Kidney capillary endothelial cell (primary cell): ENCODE results near the gene ANKRD16.
A peak's percentile ranks its signal among the peaks of the same experiment; 100 is the strongest.
"Not testable (repeated sequence)": the region's sequence is repeated elsewhere in the genome, so short reads cannot be mapped to it uniquely, and the experiment has no call there.

Experiments
- DNase-seq: peaks from one replicate; pipeline ENCODE4 v3.0.0-alpha.2; 2018; ENCODE audit warnings: low spot score

ANKRD16 gene

DNA sequence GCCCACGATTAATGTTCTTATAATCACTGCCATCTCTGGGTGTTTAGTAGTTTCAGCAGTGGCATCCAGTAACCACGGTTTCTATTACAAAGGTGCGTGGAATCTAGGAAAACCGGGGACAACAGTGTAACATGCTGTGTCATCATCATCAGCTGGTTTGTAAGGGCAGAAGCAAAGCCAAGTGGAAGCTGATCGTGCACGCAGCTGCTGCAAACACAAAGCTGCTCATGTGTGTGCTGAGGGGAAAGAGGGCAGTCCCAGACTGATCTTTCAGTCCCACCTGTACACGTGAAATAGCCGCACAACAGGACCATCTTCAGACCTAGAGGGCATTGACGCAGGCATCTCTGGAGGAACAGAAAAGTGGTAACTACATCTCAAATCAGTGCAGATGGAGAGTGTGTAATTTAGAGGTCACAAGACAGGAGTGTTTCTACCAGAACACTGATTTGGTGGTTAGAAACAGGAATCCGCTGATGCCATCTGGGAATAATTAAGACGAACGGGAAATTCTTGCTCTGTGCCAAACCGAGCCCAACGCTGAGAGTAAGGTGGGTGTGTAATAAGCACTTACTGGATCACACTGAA, 13.4 kb downstream of the ANKRD16 start:
- DNase-seq: no peak

DNA sequence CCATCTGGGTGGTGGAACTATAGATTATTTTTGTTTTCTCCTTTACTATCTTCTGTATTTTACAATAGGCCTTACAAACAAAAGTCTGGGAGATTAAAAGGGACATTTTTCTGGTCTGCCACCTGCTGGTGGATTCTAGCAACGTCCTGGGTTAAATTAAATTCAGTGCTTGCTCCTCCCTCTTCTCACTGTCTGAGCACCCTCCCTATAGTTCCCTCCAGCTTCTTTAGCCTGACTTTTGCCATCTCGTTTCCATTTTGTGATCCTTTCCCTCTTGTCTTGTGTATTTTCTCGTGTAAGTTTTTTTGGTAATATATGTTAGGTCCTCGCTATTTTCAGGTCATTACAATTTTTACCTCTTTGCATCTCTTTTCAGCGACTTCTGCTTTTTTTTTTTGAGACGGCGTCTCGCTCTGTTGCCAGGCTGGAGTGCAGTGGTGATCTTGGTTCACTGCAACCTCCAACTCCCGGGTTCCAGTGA, 16.1 kb downstream of the ANKRD16 start:
- DNase-seq: peak; percentile 50

DNA sequence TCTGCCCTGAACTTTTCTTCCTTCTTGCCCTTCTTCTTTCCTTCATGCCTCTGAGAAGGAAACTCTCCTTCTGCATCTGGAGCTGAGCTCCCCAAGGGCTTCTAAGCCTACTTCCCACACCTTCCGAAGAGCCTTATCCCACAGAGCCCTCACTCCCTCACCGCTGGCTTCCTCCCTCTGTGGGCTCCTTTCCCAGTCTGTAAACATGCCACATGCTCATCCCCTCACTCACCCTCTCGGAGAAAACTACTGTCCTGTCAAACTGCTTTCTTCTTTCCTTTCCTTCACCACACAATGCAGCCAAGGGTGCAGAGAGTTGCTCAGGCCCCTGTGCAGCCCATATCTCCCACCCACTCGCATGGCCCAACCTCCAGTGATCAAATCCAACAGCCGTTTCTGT, 18.1 kb downstream of the ANKRD16 start:
- no peak for DNase-seq

DNA sequence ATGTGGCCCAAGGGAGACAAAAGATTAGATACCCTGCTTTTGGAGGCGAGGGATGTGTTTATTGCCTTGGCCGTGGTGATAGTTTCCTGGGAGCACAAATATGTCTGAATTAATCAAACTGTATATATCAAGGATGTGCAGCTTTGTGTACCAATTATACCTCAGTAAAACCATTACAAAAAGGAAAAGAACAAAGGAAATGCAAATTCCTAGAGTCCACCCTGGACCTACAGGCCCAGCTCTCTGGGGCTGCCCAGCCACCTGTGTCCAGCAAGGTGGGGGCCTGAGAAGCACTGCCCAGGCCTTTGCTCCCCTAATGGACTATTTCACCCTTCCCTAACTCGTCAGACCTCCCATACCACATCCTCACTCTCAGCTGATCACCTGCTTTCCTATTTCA, 20.5 kb downstream of the ANKRD16 start:
- DNase-seq: no peak

DNA sequence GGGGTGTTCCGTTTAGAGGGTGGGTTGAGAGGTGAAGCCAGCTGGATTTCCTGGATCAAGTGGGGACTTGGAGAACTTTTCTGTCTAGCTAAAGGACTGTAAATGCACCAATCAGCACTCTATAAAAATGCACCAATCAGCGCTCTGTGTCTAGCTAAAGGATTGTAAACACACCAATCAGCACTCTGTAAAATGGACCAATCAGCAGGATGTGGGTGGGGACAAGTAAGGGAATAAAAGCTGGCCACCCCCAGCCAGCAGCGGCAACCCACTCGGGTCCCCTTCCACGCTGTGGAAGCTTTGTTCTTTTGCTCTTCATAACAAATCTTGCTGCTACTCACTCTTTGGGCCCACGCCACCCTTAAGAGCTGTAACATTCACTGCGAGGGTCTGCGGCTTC, 21.3 kb downstream of the ANKRD16 start:
- not testable (repeated sequence) for DNase-seq

DNA sequence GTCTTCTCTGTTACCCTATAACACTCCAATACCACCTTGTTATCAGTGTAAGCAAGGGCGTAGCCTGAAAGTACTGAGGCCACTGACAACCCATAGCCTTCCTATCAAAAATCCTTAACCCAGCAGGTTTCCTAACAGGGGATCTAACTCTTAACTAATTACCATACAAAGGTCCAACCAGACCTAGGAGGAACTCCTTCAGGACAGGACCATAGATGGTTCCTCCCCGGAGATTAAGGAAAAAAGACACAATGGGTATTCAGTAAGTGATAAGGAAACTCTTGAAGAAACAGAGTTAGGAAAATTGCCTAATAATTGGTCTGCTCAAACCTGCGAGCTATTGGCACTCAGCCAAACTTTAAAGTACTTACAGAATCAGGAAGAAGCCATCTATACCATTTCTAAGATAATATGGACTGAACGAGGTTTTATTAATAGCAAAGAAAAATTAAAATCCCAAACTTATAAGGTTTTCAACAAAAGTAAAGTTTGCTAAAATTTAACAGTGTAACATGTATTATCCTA, 22.5 kb downstream of the ANKRD16 start:
- DNase-seq: not testable (repeated sequence)

DNA sequence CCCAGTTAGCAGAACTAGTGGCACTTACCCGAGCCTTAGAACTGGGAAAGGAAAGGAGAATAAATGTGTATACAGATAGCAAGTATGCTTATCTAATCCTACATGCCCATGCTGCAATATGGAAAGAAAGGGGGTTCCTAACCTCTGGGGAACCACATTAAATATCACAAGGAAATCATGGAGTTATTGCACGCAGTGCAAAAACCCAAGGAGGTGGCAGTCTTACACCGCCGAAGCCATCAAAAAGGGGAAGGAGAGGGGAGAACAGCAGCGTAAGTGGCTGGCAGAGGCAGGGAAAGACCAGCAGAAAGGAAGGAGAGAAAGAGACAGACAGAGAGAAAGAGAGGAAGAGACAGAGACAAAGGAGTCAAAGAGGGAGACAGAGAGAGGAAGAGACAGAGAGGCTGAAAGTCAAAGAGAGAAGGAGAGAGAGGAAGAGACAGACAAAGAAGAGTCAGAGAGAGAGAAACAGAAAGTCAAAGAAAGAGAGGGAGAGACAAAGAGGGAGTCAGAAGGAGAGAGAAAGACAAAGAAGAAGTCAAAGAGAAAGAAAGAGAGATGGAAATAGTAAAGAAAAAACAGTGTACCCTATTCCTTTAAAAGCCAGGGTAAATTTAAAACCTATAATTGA, 23.1 kb downstream of the ANKRD16 start:
- not testable (repeated sequence) for DNase-seq

DNA sequence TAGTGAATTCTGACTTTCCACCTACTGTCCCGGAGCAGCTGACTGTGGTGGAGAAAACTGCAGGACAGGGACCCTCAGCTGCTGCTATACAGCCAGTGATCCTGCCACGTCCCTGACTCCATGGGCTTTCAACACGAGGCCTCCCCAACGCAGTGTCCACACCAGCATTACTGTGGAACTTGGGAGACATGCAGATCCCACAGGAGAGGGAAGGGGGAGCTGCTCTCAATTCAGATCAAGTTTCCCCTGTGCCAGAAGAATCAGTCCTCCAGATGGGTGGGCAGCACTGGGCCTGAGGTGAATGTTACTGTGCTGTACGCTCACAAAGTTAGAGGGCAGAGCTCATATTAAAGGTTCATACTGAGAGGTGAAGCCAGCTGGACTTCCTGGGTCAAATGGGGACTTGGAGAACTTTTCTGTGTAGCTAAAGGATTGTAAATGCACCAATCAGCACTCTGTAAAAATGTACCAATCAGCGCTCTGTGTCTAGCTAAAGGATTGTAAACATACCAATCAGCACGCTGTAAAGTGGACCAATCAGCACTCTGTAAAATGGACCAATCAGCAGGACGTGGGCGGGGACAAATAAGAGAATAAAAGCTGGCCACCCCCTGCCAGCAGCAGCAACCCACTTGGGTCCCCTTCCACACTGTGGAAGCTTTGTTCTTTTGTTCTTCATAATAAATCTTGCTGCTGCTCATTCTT, 26.6 kb downstream of the ANKRD16 start:
- not testable (repeated sequence) for DNase-seq

DNA sequence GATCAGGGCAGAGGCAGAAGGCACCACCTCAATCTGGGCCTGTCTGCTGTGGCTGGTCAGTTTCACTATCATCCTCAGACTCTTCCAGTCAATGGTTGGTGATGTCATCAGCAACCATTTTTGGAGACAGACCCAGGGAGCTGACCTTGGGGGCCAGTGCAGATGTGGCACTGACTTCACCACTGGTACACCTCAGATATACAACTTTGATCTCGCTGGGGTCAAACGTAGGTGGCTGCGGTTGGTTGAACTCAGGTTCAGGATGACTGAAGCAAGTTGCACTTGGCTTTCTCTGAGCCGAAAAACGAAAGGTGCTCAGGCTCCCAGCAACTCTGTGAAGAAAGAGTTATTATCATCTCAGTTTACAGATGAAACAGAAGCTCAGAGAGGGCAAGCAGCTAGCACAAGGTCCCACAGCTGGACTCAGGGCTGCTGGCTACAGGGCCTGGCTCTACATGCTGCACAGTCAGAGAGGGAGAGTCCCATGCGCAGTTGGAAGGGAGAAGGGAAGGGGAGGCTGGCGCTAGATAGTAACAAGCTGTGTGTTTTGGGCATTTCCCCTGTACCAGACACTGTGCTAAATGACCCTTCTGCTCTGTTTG, 27.2 kb downstream of the ANKRD16 start:
- no peak for DNase-seq

DNA sequence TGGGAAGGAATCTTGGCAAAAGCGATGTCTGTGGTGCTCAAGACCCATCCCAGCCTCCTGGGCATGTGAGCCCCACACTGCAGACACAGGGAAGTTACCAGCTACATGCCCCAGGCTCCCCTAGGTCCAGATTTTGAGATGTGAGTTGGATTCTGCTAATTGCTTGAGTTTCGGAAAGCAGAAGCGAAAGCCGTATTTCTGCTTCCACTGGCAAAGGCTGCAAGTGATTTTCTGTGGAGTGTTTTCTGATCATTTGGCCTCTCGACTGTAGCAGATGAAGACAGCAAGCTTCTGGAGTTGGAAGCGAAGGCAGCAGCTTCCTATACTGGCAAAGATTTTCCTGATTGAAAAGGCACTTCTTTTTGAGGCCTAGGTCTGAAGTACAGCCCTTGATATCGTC, 29.6 kb downstream of the ANKRD16 start:
- DNase-seq: no peak

DNA sequence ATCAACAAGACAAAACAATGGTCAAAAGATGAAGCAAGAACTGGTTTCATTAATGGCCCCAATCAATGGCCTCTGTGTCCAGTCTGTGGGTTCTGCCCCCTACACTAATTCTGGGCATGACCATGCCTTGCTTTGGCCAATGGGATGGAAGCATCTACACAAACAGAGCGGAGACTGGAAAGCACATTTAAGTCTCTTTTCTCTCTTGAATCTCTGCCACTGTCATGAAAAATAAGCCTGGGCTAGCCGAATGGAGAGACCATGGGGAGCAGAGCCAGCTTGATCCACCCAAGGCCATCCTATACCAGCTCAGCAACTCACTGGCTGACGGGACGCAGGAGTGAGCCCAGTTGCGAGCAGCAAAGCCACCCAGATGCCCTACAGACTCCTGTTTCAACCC, 30.9 kb downstream of the ANKRD16 start:
- no peak for DNase-seq

DNA sequence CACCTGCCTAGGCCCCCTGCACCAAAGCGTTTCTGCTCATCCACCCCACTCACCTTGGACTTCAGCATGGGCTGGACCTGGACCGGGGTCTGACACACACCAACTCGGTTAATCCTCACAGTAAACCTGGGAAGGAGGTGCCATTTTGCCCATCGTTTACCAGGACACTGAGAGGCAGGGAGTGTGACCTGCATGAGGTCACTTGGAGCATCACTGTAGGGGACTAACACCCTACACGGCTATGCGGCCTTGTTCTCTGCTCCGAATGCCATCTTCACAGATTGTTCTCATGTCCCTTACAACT, 33.0 kb downstream of the ANKRD16 start:
- no peak for DNase-seq

DNA sequence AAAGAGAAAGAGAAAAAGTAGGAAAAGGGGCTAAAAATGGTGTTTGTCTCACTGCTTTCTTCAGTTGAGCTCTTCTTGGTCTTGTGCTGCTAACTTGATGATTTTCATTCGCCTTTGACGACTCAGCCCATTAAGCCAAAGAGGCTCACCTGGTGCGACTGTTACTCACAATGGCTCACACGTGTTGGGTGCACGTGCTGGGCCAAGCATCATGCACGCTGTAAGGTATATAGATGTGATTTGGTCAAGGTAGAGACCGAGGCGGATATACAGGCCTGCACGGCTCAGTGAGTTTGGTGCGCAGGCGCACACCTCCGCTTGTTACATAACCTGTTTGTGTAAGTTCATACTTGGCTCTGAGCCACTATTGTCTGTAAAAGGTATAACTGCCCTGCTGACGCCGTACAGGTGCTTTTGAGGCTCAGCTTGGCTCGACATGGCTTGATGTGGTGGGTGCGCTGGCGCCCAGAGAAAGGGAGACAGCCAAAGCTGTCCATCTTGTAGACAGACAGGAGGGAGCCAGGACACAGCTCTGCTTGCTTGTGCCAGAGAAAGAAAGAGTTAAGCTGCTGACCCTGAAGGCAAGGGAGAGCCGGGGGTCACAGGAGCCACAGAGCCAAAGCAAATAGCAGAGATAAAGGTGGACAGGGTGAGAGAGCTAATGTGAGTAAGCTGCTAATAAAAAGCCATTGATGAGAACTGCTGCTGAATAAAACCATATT, 33.6 kb downstream of the ANKRD16 start:
- no peak for DNase-seq

DNA sequence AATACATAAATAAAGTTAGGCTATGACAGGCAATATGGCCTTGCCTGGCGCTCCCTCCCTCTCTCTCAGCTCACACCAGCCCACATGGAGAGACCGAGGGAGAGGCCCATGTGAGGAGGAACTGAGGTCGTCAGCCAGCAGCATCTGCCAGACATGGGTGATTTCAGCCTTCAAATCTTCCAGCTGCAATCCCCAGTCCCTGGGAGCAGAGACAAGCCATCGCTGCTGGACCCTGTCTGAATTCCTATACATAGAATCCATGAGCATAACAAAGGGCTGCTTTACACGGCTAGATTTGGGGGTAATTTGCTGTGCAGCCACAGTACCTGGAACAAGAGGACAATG, 35.6 kb downstream of the ANKRD16 start:
- no peak for DNase-seq

DNA sequence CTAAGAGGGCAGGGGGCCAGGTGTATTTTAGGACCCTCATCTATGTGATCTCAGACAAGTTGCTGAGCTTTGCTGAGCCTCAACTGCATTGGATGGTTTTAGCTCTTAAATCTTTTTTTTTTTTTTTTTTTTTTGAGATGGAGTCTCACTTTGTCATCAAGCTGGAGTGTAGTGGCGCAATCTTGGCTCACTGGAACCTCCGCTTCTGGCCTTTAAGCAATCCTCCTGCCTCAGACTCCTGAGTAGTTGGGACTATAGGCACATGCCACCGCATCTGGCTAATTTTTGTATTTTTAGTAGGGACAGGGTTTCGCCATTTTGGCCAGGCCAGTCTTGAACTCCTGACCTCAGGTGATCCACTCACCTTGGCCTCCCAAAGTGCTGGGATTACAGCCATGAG, 43.0 kb downstream of the ANKRD16 start:
- DNase-seq: not testable (repeated sequence)

DNA sequence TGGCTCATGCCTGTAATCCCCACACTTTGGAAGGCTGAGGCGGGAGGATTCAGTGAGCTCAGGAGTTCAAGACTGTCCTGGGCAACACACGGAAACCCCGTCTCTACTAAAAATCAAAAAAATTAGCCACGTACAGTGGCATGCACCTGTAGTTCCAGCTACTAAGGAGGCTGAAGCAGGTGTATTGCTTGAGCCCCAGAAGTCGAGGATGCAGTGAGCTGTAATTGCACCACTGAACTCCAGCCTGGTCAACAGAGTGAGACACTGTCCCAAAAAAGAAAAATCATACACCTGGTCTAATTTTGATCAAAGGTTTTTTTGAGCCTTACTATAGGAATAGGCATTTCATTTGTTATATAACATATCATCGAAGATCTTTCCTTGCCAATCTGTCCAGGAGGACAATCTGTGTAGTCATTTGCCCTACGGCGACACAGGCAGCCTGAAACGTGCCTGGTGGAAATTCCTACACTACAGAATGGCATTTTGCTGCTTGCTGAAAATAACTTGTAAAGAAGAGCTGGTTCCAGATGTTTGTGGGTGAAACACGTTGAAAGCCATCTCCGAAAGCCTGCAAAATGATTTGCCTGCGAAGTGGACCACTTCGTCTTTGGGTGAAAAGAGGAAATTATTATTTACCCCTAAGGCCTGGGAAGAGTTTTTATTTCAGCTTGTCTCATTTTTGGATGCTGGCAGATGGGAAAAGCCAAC, 45.2 kb downstream of the ANKRD16 start:
- no peak for DNase-seq

DNA sequence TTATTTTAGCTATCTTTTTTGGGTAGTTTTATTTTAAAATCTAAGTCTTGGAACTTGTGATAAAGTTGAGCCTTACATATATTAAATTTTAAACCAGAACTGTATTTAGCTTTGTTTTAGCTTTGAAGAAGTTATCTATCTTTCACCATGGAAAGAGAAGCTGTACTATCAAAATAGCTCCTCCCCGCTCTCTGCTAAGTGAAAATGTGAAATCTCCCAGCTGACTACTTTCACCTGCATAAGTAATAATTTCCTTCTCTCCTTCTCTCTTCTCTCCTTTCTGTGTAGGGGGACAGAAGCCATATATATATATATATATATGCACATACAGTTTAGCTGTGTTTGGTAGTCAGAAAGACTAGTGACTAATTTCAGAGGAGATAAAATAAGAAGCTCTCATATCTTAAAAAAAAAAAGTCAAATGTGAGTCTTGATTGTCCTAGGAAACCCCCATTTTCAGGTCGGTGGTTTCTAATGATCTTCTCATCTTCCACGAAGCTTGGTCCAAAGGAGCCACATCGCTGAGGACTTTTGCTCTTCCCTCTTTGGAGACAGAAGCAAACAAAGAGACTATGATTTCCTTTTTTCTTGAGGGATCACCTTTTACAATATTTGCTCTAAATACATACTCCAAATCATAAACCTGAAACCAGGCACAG, 45.9 kb downstream of the ANKRD16 start:
- DNase-seq: no peak

DNA sequence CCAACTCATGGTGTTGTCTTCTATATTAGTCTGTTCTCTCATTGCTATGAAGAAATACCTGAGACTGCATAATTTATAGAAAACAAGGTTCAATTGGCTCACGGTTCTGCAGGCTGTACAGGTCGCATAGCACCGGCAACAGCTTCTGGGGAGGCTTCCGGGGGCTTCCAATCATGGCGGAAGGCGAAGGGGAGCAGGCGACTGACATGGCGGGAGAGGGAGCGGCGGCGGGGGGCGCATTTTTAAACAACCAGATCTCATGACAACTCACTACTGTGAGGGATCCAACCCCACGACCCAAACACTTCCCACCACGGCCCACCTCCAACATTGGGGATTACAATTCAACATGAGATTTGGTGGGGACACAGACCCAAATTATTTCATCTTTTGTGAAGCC, 47.7 kb downstream of the ANKRD16 start:
- DNase-seq: no peak

DNA sequence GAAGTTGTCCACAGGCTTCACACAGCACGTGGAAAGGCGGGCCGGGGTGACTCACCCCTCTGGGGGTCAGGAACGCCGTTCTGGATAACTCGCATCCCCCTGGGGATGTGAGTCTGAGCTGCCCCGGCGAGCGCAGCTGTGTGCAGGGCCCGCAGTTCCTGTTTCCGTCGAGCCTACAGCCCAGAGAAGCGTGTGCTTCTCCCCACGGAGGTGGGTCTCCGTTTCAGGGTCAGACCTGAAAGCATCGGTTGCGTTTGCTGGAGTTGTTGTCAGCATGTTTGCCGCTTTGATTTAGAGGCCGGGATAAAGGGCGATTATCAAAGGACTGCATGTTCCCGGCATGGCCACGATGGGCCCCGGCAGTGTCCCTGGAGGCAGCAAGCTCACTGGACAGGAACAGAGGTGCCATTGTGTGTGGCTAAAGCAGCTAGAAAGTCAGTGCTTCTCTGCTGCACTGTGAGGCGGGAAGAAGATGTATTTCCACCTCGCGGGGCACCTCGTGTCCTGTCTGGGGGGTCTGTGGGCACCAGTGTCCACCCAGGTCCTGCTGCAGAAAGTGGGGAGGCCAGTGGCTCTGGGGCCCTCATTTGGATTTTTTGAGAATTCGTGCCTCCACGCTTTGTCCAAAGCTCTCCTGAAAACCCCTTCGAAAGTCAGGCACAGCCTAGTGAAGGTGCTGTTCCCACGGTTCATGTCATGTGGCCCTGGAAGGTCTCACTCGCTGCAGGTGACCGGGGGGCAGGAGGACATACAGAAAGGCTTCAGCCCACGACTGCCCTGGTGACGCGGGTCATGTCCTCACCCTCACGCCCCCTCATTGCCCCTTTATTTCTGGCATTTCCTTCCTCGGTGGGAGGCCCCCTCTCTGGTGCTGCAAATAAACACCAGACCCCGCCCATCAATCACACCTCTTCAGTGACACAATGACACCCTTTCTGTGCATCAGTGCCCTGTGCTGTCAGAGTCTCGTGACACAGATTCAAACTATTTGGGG, 49.1 kb downstream of the ANKRD16 start:
- DNase-seq: peak; percentile 53

DNA sequence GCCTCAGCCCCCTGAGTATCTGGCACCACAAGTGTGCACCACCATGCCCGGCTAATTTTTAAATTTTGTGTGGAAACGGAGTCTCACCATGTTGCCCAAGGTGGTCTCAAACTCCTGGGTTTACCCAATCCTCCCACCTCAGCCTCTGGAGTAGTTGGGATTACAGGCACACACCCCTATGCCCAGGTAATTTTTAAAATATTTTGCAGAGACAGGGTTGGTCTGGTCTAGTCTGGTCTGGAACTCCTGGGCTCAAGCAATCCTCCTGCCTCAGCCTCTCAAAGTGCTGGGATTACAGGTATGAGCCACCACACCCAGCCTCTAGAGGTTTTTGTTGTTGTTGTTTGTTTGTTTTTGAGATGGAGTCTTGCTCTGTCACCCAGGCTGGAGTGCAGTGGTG, 53.5 kb downstream of the ANKRD16 start:
- DNase-seq: not testable (repeated sequence)
